NCI-H82 (cell line): ENCODE results near the gene PRDM7.
A peak's percentile ranks its signal among the peaks of the same experiment; 100 is the strongest.
"Not testable (repeated sequence)": the region's sequence is repeated elsewhere in the genome, so short reads cannot be mapped to it uniquely, and the experiment has no call there.

Experiments
- DNase-seq: peaks from one replicate; lab custom pipeline; 2025; lab: John Stamatoyannopoulos, UW

The PRDM7 gene

GRCh38 chr16:90077240-90077756 lies at the start of gene PRDM7:
PRDM7 (minus strand) TSS chr16:90077331; CDS start chr16:90075910, 1,421 bp downstream.
- peak; percentile 98 for DNase-seq

GRCh38 chr16:90121846-90122245 lies 44.7 kb upstream of the PRDM7 start:
- not testable (repeated sequence) for DNase-seq

DNA sequence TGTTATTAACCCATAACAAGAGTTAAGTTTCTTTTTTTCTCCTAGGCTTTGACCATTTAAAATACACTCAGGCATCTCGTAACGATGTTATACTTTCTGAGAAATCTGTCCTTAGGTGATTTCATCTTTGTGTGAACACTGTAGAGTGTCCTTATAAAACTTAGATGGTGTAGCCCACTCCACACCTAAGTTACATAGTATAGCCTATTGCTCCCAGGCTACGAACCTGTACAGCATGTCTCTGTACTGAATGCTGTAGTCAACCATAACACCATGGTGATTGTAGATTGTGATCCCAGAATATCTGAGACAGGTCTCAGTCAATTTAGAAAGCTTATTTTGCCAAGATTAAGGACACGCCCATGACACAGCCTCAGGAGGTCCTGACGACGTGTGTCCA lies 30.5 kb upstream of the PRDM7 start:
- not testable (repeated sequence) for DNase-seq

DNA sequence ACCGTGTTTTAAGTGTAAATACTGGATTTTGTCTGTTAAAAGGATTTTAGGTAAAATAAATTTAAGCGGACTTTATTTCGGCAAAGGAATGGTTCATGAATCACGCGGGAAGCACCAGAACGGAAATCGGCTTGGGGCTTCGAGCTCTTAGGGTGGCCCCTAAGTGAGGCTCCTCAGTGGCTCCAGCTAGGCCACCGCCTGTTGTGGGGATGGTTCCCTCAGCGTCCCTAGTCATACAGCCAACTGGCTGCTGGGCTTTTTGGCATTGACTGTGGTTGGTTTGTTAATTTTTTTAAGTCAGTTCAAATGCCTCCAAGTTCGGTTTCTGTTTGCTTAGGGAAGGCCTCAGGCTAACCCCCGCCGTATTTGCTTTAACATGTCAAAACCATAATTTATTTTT lies 29.9 kb upstream of the PRDM7 start:
- DNase-seq: not testable (repeated sequence)

- not testable (repeated sequence) for DNase-seq
These were observed 29.1 kb upstream of the PRDM7 start for GRCh38 chr16:90106271-90106670.

- not testable (repeated sequence) for DNase-seq
These were observed 27.6 kb upstream of the PRDM7 start for GRCh38 chr16:90104725-90105124.

- not testable (repeated sequence) for DNase-seq
These were observed 25.2 kb upstream of the PRDM7 start for GRCh38 chr16:90102086-90102884.

DNA sequence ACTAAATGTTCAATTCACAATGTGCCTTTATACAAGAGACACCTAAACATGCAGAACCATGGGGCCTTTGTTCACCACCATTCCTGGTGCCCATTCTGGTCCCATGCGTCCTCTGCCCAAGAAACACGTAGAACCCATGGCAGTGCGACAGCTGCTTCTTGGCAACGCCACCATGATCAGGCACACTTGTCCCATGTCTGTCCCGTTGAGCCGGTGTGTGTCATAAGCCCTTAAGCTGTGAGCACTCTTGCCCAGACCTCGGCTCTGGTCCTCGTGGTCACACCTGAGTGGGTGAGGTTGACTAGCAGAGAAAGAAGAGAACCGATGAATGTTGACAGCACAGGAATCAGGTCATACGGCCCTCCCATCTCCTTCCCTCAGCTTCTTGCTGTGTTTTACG lies 24.2 kb upstream of the PRDM7 start:
- not testable (repeated sequence) for DNase-seq

- not testable (repeated sequence) for DNase-seq
These were observed 23.7 kb upstream of the PRDM7 start for GRCh38 chr16:90100790-90101189.

GRCh38 chr16:90100229-90100628 lies 23.1 kb upstream of the PRDM7 start:
- not testable (repeated sequence) for DNase-seq

DNA sequence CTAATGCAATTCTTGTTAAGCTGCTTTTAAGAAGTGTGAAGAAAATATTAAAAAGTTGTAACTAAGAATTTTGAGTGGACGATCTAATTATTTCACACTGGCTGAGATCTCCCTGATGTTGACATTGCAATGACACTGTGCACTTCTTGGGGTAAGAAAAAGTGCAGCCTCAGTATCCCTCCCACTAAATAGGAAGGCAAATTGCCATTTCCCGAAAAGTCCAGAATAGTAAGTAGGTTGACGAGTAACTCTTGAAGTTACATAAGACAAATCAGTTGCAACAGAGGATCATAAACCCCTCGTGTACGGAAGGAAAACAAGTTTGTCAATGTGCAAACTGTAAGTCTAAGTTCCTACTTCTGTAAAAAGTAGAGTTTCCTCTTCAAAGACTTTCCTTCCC lies 21.8 kb upstream of the PRDM7 start:
- not testable (repeated sequence) for DNase-seq

GRCh38 chr16:90097010-90097684 lies 20.0 kb upstream of the PRDM7 start:
- DNase-seq: peak; percentile 14

- DNase-seq: not testable (repeated sequence)
These were observed 17.7 kb upstream of the PRDM7 start for GRCh38 chr16:90094791-90095190.

- DNase-seq: not testable (repeated sequence)
These were observed 17.2 kb upstream of the PRDM7 start for GRCh38 chr16:90094296-90094695.

DNA sequence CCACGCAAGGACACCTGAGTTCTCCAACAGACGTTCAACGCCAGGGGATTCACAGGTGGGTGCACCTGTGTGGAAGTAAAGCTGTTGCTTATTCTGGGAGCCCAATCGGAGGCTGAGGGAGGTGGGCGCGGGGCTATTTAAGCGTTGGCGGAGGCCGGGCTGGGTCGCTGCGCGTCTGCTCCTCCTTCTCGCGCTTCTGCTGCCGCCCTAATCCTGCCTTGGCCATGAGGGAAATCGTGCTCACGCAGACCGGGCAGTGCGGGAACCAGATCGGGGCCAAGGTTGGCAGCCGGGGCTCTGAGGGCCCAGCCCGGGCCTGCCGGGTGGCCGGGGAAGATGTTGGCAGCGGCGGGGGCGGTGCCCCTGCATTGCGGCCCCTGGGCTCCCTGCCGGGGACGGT lies 16.7 kb upstream of the PRDM7 start:
- DNase-seq: not testable (repeated sequence)

- DNase-seq: not testable (repeated sequence)
These were observed 15.7 kb upstream of the PRDM7 start for GRCh38 chr16:90092781-90093180.

GRCh38 chr16:90084215-90084950 lies 7.3 kb upstream of the PRDM7 start:
- DNase-seq: no peak

- no peak for DNase-seq
These were observed 6.0 kb upstream of the PRDM7 start for GRCh38 chr16:90083139-90083538.

- DNase-seq: peak; percentile 59
These were observed 4.5 kb upstream of the PRDM7 start for GRCh38 chr16:90081606-90081970.

GRCh38 chr16:90078579-90078895 lies 1.4 kb upstream of the PRDM7 start:
- DNase-seq: peak; percentile 81

GRCh38 chr16:90077757-90078578 lies 837 bp upstream of the PRDM7 start:
- DNase-seq: peak; percentile 56
